OCI-LY7 (cell line): Measurements from ENCODE around the gene MEF2C.
"Not testable (repeated sequence)": the region's sequence is repeated elsewhere in the genome, so short reads cannot be mapped to it uniquely, and the experiment has no call there.

ENCODE experiments used
- EZH2phosphoT487 ChIP-seq: fragments of 200-600 bp; sonication (generic); IDR thresholded peaks from 2 replicates; pipeline ENCODE4 v1.6.1; 2018; ENCODE audit warnings: low read depth, borderline replicate concordance, mild to moderate bottlenecking, mixed run types, antibody characterized with exemption, low read length, moderate library complexity, mixed read lengths
- TF ChIP-seq, protein P1 (sequence below): fragments of 200-600 bp; sonication (generic); conservative IDR thresholded peaks from 2 replicates; pipeline ENCODE4 v1.5.1; 2014; ENCODE audit warnings: mild to moderate bottlenecking, antibody characterized with exemption, low read length, moderate library complexity, mixed read lengths

DNA sequence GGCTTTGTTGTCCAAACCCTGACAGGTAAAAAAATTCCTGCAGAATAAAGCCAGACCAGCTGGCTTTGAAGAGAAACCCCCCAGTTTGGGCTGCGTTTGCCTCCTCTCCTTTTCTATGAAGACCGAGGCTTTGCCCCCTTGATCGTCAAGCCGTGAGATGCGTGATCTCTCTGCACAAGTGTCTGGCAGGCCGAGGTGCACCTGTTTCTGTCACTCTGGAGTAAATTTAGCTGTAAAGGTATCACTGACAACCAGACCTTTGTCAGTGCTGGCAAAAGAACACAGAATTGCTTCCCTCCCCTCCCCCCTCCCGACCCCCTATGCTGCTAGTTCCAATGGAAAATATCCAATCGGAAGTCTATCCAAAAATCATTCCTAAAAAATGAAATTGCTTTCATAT lies 21.0 kb upstream of the MEF2C start:
- TF ChIP-seq, protein P1, sequence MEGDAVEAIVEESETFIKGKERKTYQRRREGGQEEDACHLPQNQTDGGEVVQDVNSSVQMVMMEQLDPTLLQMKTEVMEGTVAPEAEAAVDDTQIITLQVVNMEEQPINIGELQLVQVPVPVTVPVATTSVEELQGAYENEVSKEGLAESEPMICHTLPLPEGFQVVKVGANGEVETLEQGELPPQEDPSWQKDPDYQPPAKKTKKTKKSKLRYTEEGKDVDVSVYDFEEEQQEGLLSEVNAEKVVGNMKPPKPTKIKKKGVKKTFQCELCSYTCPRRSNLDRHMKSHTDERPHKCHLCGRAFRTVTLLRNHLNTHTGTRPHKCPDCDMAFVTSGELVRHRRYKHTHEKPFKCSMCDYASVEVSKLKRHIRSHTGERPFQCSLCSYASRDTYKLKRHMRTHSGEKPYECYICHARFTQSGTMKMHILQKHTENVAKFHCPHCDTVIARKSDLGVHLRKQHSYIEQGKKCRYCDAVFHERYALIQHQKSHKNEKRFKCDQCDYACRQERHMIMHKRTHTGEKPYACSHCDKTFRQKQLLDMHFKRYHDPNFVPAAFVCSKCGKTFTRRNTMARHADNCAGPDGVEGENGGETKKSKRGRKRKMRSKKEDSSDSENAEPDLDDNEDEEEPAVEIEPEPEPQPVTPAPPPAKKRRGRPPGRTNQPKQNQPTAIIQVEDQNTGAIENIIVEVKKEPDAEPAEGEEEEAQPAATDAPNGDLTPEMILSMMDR: not testable (repeated sequence)
- TF ChIP-seq EZH2phosphoT487: not testable (repeated sequence)
